HG03045 (cell line): Measurements from ENCODE around the gene TRIM28.
"Not testable (repeated sequence)": the region's sequence is repeated elsewhere in the genome, so short reads cannot be mapped to it uniquely, and the experiment has no call there.

Experiments used
- ATAC-seq: cut with Tn5 transposase; IDR thresholded peaks from one replicate; pipeline ENCODE4 v1.9.1; 2021; ENCODE audit warnings: mild to moderate bottlenecking, moderate library complexity; ENCODE audit not compliant: unreplicated experiment

TRIM28 gene

DNA sequence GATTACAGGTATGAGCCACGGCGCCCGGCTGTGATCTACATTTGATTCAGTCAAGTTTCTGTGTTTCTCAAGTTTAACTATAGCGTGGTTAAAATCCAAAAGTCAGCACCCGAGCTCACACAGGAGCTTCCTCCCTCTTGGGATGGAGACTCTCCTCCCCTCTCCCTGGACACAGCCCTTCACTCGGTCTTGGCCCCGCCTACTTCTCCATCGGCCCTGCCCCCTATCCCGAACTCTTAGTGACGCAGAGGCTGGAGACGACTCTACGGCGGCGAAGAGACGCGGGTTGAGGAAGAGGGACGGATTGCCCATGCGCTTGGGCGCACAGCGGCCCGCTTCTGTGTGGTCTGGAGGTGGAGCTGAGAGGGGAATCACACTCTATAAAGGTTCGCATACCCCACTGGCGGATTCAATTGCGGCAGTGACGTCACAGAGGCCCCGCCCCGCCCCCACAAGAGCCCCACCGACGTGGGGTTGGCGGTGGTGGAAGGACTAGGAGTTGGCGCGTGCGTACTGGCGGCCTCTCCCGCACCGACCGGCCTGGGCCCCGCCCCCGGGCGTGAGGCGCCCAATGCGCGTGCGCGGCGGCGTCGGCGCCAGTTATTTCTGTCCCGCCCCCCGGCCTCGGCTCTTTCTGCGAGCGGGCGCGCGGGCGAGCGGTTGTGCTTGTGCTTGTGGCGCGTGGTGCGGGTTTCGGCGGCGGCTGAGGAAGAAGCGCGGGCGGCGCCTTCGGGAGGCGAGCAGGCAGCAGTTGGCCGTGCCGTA is at the start of gene TRIM28:
Gene TRIM28, plus strand, starts transcription at position 239 of the 765 bp plus-strand sequence. CDS start 694 bp downstream, outside the sequence.
- ATAC-seq: peak; percentile 72

DNA sequence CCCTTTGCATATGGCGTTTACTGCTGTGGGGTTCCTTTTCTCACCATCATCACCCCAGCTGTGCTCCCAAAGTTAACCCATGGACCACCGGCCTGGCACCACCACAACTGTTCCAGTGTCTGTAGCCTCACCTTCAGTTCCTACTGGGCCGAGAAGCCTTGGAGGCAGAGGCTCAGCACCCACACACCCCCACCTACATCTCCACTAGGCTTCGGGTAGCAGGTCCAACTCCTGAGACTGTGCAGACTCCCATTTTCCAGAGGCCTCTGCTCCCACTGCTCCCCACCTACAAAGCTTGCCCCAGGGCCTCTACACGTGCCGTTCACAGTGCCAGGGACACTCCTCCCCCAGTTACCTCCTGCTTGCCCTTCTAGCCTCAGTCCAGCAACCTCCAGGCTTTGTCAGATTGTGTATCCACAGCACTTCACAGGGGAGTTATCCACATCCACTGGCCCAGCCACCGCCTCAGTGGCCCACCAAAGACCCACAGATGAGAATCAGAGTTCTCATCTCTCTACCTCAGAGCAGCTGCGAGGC is 46.2 kb upstream of the TRIM28 start:
- ATAC-seq: no peak

DNA sequence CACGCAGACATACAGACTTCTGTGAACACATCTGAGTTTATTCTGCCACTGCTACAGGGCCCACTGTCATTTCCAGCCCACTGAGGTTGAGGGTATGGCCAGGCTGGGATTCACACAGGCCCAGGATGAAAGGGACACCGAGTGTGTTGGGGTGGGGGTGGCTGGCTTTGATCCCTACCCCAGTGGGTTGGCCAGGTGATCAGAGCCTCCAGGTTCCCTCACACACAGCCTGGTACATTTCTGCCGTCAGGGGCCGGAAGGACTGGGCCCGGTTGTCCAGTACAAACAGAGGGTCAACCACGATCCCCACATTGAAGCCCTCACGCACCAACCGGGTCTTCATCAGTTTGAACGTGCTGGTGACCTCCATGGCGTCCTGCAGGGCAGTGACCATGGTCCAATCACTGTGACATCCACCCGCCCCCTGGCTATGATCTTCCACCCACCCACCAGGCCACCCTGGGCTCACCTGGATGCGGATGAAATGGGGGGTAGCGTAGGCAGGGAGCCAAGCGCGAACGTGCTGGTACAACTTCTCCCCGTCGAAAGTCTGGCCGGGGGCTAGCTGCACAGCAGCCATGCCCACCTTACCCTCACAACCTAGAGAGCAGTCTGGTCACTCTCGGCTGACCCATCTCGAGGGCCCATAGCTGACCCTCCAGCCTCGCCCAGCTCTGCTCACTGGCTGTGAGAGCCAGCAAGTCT is 45.4 kb upstream of the TRIM28 start:
- ATAC-seq: no peak

DNA sequence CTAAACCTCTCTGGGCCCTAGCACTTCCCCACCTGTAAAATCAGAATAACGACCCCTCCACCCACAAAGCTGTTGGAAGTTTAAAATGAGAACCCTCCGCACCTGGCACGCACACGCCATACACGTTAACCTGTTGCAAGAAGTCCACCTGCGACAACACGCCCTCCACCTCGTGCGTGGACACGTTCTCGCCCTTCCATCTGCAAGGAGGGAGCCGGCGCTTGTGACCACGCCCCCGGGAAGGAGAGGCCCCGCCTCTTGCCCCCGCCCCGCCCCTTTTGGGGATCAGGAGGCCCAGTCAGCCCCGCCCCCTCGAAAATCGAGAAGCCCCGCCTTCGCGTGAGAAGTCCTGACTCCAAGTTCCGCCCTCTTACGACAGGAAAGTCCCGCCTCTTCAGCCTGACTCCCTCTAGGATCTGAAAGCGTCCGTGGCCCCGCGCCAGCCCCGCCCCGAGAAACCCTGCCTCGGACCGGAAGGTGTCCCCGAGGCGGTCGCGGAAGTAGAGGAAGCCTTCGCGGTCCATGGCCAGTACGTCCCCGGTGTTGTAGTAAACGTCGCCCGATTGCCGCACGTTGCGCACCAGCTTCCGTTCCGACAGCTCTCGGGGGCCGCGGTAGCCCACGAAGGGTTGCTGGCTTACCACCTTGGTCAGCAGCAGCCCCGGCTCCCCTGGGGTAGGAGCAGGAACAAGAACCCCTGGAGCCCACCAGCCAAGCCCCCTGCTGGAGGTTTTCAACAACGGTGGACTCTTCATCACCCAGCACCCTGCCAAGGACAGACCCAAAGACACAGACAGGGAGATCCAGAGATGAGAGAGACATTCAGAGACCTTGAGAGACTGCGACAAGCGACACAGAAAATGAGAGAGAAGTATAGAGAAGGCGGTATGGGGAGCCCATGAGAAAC is 44.6 kb upstream of the TRIM28 start:
- peak; percentile 89 for ATAC-seq

DNA sequence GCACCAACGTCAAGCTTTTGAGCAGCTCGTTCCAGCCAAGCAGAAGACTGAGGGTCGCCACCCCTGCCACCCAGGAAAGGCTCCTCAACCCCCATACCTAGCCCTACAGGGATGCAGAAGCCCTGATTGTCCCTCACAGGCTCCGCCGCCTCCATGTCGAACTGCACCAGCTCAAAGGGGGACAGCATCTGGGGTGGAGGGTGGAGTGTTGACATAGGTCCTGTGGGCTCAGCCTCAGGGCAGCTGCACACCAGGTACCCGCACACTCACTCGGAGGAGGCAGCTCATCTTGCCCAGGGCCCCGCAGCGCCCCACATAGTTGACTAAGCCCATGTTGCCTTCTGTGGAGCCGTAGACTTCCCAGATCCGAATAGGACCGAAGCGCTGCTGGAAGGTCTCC is 43.6 kb upstream of the TRIM28 start:
- no peak for ATAC-seq

DNA sequence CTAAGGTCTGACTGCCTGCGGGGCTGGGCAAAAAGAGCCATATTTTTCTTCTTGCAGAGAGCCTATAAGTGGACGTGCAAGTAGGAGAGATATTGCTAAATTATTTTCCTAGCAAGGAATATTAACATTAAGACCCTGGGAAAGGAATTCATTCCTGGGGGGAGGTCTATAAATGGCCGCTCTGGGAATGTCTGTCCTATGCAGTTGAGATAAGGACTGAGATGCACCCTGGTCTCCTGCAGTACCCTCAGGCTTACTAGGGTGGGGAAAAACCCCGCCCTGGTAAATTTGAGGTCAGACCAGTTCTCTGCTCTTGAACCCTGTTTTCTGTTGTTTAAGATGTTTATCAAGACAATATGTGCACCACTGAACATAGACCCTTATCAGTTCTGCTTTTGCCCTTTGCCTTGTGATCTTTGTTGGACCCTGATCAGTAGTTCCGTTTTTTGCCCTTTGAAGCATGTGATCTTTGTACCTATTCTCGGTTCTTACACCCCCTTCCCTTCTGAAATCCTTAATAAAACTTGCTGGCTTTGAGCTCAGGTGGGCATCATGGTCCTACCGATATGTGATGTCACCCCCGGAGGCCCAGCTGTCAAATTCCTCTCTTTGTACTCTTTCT is 36.2 kb upstream of the TRIM28 start:
- not testable (repeated sequence) for ATAC-seq

DNA sequence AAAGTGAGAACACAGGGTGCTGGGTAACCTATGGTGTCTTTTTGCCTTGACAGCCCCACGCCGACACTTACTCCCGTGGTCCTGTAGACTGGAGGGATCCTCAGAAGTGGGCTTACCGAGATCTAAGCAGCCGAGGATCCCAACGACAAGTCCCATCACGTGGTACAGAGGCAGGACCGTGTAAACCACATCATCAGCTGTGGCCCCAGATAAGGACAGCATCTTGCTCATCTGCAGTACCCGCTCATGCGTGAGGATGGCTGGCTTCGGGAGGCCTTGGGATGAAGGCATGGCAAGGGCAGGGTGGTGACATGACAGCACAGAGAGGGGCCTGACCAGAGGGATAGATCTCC is 34.2 kb upstream of the TRIM28 start:
- no peak for ATAC-seq

DNA sequence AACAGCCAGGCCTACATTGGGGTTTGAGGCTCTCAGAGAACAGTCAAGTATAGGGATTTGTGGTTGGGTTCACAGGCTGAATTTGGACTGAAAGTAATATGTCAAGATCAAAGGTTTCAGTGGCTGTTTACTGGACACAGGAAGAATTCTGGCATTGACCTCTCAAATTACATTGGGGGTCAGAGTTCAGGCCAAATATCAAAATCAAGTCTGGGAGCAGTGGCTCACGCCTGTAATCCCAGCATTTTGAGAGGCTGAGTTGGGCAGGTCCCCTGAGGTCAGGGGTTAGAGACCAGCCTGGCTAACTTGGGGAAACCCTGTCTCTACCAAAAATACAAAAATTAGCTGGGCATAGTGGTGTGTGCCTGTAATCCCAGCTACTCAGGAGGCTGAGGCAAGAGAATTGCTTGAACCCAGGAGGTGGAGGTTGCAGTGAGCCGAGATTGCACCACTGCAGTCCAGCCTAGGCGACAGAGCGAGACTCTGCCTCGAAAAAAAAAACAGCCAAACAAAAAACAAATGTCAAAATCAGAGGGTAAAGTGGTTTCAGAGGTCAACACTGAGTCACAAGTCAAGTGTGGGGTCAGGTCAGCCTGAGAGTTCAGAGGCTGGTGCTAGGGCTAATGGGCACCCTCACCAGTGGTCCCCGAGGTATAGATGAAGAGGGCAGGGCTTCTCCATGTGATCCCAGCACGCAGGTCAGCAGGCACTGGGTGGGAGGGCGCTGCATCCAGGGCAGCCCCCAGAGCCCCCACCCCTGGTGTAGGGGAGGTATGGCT is 33.6 kb upstream of the TRIM28 start:
- ATAC-seq: no peak

GRCh38 chr19:58511353-58512208 is 32.3 kb upstream of the TRIM28 start, which contains the start of gene SLC27A5:
TSS of gene SLC27A5 (minus strand) at chr19:58511992. CDS start at chr19:58511955, 37 bp downstream.
- ATAC-seq: no peak

- no peak for ATAC-seq
Observed at GRCh38 chr19:58513213-58513693, 30.6 kb upstream of the TRIM28 start.

DNA sequence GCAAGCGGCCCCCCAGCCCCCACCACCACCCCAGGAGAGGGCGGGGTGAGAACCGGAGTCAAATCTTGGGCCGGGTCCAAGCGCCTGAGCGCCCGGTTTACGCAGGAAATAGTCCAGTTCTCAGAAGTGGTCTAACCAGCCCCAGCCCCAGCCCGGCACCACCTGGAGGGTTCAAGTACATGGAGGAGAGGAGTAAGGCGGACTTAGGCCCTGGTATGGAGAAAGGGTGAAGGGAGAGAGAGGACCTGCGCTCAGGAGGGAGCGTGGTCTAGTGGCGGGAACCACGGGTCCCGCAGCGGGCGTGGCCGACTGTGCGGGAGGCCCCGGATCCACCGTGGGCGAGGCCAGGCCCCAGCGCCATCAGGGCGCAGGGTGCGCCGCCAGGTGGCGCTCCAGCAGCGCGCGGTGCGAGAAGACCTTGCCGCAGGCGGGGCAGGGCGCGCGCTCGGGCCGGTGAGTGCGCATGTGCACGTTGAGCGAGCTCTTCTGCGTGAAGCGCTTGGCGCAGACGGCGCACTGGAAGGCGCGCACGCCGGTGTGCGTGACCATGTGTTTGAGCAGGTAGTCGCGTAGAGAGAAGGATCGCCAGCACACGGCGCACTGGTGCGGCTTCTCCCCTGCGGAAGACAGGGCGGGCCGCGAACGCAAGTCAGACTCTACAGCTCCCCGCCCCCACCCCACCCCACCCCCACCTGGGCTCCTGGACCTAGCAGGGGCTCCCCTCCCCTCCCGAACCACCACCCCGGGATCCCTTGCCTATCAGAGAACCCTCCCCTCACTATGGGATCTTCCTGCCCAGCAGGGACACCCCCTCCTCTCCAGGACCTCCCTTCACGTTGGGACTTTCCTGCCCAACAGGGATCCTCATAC is 29.9 kb upstream of the TRIM28 start:
- peak; percentile 64 for ATAC-seq

DNA sequence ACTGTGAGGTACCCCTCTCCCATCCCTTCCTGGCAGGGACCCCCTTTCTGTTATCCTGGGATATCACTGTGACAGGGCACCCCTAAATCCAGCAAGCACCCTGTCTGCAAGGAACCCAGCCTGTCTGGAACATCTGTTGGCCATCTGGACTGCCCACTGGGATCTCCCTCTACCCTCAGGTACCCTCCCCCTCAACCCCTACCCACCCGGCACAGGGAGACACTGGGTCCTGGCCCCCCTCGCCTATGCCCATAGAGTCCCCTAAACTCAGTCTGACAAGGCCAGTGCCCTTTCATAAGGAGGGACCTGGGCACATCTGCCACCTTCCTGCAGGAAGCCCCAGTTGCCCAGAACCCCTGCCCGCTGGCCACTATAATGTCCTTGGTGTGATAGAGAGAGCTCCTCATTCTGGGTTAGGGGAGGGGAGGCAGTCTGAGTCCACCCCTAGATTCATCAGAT is 29.3 kb upstream of the TRIM28 start:
- no peak for ATAC-seq

GRCh38 chr19:58515259-58515658 is 28.6 kb upstream of the TRIM28 start:
- no peak for ATAC-seq

GRCh38 chr19:58516246-58516836 is 27.5 kb upstream of the TRIM28 start:
- ATAC-seq: no peak

DNA sequence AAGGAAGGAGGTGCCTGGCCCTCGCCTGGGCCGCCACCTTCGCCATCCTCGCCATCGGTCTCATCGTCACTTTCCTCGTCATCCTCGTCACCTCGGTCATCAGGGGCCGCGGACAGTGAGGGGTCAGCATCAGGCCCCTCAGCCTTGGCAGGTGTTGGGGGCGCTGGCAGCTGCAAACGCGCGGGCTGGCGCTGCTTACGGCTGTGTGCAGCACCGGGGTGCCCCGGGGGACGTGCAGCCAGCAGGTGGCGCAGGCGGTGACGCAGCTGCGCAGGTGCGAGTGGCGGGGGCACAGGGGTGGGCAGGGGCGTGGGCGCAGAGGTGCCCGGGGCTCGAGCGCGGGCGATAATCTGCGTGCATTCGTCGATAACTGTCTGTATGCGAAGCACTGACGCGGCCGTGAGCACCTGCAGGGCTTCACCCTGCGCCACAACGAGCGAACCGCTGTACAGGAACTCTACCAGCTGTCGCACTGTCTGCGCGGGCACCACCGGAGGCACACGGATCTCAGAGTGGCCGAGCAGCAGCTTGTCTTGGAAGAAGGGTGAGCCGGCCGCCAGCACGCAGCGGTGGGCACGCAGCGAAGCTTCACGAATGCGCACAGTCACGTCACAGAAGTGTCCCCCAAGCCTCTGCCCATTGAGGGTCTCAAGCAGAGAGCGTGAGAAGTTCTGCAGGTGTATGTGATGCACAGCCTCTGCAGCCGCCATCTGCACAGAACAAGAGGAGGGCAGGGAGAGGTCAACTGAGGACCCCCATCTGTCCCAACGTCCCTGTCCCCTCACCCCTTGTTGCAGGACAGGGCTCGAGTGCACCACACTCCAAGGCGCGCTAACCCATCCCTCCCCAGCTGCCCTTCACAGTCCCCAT is 26.7 kb upstream of the TRIM28 start:
- no peak for ATAC-seq
